Measurements from ENCODE around the gene FHOD3.

DNA sequence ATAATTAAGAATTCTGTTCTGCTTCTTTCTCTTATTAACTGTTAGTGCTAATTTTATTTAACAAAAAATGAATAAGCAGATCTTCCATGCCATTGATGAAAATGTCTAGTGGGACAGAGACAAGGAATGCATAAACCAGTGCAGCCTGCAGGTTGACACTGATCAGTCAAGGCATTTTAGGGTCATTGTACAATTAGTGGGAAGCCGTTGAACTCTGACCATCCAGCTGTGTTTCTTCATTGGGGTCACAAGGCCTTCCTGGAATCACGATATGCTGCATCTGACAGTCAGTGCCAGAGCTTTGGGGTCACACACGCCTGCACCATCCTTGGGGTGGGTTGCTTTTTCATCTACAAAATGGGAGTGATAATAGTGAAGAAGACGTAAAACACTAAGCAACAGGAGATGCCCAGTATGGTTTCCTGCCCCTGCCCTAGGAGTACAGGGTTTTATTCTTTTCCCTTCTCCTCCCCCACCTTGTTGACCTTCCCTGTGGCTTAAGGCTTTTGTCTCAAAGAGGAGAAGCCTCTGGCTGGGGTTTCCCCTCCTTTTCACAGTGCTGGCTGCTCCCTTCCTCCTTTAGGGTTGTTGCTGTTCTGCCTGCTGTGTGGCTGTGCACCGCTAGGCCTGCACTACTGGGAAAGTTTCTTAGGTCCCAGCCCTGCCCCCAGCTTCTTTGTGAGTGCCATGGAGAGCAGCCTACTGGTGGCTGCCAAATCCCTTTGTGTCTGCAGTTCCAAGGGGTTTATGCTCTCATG lies 285.7 kb downstream of the FHOD3 start:
- TF ChIP-seq POLR2A (IDR thresholded peaks at IDR 0.05; ENCODE audit: low read depth, low read length) = no peak
- TF ChIP-seq POLR2AphosphoS5 (IDR thresholded peaks at IDR 0.05; ENCODE audit: low read depth, low read length) = no peak
- no peak for TF ChIP-seq TAF1 (IDR thresholded peaks at IDR 0.05; ENCODE audit: low read depth, low read length)
- no peak for TF ChIP-seq PAX5 (IDR thresholded peaks at IDR 0.05; ENCODE audit: insufficient read depth, low read length, severe bottlenecking)
- no peak for TF ChIP-seq POU2F2 (IDR thresholded peaks at IDR 0.05; ENCODE audit: low read depth, low read length)
- 0 out of 2 replicates have a peak, but pooled peaks have one; percentile 4 for TF ChIP-seq SPI1 (IDR thresholded peaks at IDR 0.05; ENCODE audit: low read depth, low read length)

Measured in GM12891 (cell line).